ENCODE measurements around the gene ARMS2. TPM values are rescaled to one million over a fixed set of nuclear protein-coding genes. Genes with fewer than 3 reads are reported as not detected.

ARMS2 gene
- total and polyA plus RNA-seq, 7 donors, result 1.1 TPM; not detected in 6

DNA sequence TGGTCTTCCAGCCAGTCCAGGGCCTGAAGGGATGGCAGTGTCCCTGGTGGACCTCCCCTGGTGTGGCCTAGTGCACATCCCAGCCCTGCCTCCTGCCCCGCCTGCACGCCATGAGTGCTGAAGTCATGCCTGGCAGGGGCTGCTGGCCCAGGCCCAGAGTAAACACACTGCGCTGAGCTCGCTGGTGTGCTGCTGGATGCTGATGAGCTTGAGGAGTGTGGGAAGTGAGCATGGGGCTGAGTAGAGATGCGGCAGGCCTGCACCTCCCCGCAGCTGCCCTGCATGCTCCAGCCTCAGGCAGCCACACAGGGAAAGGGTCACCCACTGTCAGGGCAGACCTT lies 50.1 kb downstream of the ARMS2 start:
- DNase-seq, result peak; percentile 97
- no peaks in the 10 kb centered on the region for H3K9me3 ChIP-seq
- TF ChIP-seq POLR2A (IDR thresholded peaks at IDR 0.05) (no peak), POLR2AphosphoS5 (IDR thresholded peaks at IDR 0.05) (peak; percentile 67 to 93 (median 90)), EP300 (IDR thresholded peaks at IDR 0.05) (peak in 2 of 4 donors; percentile 45 to 72)
- TF ChIP-seq, protein P1, sequence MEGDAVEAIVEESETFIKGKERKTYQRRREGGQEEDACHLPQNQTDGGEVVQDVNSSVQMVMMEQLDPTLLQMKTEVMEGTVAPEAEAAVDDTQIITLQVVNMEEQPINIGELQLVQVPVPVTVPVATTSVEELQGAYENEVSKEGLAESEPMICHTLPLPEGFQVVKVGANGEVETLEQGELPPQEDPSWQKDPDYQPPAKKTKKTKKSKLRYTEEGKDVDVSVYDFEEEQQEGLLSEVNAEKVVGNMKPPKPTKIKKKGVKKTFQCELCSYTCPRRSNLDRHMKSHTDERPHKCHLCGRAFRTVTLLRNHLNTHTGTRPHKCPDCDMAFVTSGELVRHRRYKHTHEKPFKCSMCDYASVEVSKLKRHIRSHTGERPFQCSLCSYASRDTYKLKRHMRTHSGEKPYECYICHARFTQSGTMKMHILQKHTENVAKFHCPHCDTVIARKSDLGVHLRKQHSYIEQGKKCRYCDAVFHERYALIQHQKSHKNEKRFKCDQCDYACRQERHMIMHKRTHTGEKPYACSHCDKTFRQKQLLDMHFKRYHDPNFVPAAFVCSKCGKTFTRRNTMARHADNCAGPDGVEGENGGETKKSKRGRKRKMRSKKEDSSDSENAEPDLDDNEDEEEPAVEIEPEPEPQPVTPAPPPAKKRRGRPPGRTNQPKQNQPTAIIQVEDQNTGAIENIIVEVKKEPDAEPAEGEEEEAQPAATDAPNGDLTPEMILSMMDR (IDR thresholded peaks at IDR 0.05), result no peak
- H3K36me3 ChIP-seq, result peaks cover 13 to 42% (median 14%) of the 10 kb centered on the region in 4 donors
- 8 to 45% methylated on average over 6 of the region's 6 CpGs for WGBS, 2 donors
- no peak overlapping the region for H3K4me3 ChIP-seq
- H3K4me1 ChIP-seq, result peaks cover 0 to 36% (median 31%) of the 10 kb centered on the region in 4 donors
- intact Hi-C loops (cut with DNase I), result no loop called here
- no peaks in the 10 kb centered on the region for H3K27me3 ChIP-seq
- H3K27ac ChIP-seq, result peak overlapping the region; percentile 27 to 85 (median 74)

DNA sequence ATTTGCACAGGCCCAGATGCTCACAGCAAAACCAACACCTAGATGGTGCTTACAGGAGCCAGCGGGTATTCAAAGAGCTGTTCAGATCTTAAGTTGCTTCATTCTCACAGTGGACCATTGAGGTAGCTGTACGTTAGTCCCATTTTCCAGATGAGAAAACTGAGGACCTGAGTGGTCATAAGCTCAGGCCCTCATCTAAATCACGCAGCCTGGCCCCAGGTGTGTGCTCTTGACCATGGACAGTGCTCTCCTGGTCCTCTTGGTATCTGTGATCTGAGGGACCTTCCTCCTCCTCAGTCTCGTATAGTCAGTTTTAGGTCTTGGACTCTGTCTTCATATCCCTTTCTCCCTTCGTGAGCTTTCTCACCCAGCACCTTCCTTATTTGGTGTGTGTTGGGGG lies 50.6 kb downstream of the ARMS2 start:
- Histone ChIP-seq H3K4me1 (peaks cover 0 to 31% (median 27%) of the 10 kb centered on the region in 4 donors), H3K27ac (peak overlapping the region in 3 of 4 donors; percentile 68 to 85 (median 81)), H3K27me3 (no peaks in the 10 kb centered on the region), H3K9me3 (no peaks in the 10 kb centered on the region), H3K4me3 (no peak overlapping the region), H3K36me3 (peaks cover 13 to 46% (median 15%) of the 10 kb centered on the region in 4 donors)
- DNase-seq, result no peak
- 75 to 91% methylated on average over 5 of the region's 5 CpGs for WGBS, 2 donors
- TF ChIP-seq EP300 (IDR thresholded peaks at IDR 0.05) (no peak), POLR2AphosphoS5 (IDR thresholded peaks at IDR 0.05) (no peak), POLR2A (IDR thresholded peaks at IDR 0.05) (no peak)
- TF ChIP-seq, protein P1 (IDR thresholded peaks at IDR 0.05), result no peak
- intact Hi-C loops (cut with DNase I), result loop anchor here (5.0 kb wide), 2 partner anchors 62 to 203 kb away; no protein-coding TSS in a partner anchor

DNA sequence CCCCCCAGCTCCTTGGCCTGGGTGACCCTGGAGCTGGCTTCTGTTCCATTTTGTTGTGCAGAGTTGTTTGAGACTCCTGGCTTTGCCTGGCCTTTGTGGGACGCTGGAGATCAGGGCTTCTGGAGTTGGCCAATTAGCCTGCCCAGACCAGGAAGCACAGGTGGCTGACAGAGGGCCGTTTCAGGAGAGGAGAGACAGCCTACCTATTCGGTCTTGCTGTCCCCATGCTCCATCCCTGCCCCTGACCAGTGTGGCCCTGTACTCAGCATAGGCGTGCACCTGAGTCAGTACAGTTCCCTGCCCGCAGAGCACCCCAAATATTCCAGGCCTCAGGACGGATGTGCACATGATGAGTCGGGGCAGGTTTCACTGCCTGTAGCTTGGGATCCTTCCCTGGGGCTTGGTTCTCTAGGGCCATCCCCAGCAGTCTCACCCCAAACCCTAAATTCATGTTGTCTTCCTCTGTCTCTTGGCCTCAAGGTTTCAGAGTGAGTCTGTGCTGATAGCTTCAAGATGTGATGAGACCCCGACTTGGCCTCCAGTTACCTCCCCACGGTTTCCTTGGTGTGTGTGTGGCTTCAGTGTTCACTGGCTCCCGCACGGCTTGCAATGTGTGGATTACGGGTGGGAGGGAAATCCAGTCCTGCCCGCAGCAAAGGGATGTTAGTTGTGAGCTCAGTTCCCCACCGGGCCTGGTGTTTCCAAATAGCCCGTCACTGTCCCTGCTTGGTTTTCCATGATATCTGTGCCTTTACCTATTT lies 51.6 kb downstream of the ARMS2 start:
- 87 to 89% methylated on average over 15 of the region's 15 CpGs for WGBS, 2 donors
- no peaks in the 10 kb centered on the region for H3K27me3 ChIP-seq
- intact Hi-C loops (cut with DNase I), result loop anchor here (5.0 kb wide), 2 partner anchors 61 to 204 kb away; no protein-coding TSS in a partner anchor

More for the DNA sequence above, 51.6 kb downstream of the ARMS2 start:
- H3K4me1 ChIP-seq, result peaks cover 0 to 21% (median 18%) of the 10 kb centered on the region in 4 donors
- no peak for DNase-seq
- peak overlapping the region in 3 of 4 donors; percentile 68 to 85 (median 81) for H3K27ac ChIP-seq
- H3K36me3 ChIP-seq, result peaks cover 15 to 54% (median 22%) of the 10 kb centered on the region in 4 donors
- H3K9me3 ChIP-seq, result no peaks in the 10 kb centered on the region
- H3K4me3 ChIP-seq, result no peak overlapping the region
- TF ChIP-seq, protein P1 (IDR thresholded peaks at IDR 0.05), result no peak
- no peak for TF ChIP-seq POLR2A (IDR thresholded peaks at IDR 0.05)
- no peak for TF ChIP-seq EP300 (IDR thresholded peaks at IDR 0.05)
- TF ChIP-seq POLR2AphosphoS5 (IDR thresholded peaks at IDR 0.05), result no peak

Small RNAs within 50 kb of the gene (small RNA-seq; reads per million reads assigned to genes)
- gene MIR3941, result 0 reads per million in 3 donors

Other genes with a start within 250 kb of the ARMS2 start
- gene BTBD16, start 183.4 kb upstream of the ARMS2 start, total RNA-seq, result under 1 TPM in 2 of 4 donors, not detected in 2; 0.54 to 0.55 TPM
- under 1 TPM in 1 of 3 donors, not detected in 2; 0.12 TPM for gene BTBD16, start 183.4 kb upstream of the ARMS2 start, polyA plus RNA-seq
- 10 to 100 TPM; 34.1 to 53.2 (median 50.4) TPM for gene PLEKHA1, start 79.9 kb upstream of the ARMS2 start, total RNA-seq
- 10 to 100 TPM; 20.9 to 38.4 (median 22.8) TPM for gene PLEKHA1, start 79.9 kb upstream of the ARMS2 start, polyA plus RNA-seq
- 100 to 1,000 TPM; 119 to 162 (median 127) TPM for gene HTRA1, start 6.9 kb downstream of the ARMS2 start, total RNA-seq
- 10 to 100 TPM; 22.7 to 43.8 (median 36.0) TPM for gene HTRA1, start 6.9 kb downstream of the ARMS2 start, polyA plus RNA-seq
- gene DMBT1, start 106.1 kb downstream of the ARMS2 start, total RNA-seq, result under 1 TPM in 2 of 4 donors, not detected in 2; under 0.01 TPM
- 100 to 1,000 TPM in 1 of 3 donors, 1 to 10 TPM in 2; 1.2 to 677 (median 7.2) TPM for gene DMBT1, start 106.1 kb downstream of the ARMS2 start, polyA plus RNA-seq
- gene C10orf120, start 245.2 kb downstream of the ARMS2 start, total RNA-seq, result not detected
- gene C10orf120, start 245.2 kb downstream of the ARMS2 start, polyA plus RNA-seq, result not detected